Measurements from ENCODE around the gene CES1.

DNA sequence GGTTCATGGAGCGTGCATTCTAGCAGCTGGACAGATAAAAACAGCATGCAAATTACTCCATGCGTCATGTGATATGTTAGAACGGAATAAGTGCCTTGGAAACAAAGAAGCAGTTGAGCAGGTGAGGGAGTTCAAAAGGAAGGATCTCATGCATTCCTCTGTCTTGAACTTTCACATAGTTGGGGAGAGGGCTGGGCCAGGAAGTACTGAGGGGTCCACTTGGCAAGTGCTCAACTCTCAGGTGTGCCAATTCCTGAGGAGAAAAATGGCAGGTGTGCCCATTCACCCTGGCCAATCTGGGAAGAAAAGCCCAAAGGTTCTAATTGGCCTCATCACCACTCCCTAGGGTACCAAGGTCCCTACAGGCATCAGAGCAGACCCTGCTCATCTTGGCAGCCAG is 67.7 kb downstream of the CES1 start:
- TF ChIP-seq, protein P1, sequence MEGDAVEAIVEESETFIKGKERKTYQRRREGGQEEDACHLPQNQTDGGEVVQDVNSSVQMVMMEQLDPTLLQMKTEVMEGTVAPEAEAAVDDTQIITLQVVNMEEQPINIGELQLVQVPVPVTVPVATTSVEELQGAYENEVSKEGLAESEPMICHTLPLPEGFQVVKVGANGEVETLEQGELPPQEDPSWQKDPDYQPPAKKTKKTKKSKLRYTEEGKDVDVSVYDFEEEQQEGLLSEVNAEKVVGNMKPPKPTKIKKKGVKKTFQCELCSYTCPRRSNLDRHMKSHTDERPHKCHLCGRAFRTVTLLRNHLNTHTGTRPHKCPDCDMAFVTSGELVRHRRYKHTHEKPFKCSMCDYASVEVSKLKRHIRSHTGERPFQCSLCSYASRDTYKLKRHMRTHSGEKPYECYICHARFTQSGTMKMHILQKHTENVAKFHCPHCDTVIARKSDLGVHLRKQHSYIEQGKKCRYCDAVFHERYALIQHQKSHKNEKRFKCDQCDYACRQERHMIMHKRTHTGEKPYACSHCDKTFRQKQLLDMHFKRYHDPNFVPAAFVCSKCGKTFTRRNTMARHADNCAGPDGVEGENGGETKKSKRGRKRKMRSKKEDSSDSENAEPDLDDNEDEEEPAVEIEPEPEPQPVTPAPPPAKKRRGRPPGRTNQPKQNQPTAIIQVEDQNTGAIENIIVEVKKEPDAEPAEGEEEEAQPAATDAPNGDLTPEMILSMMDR (IDR thresholded peaks at IDR 0.05): no peak
- TF ChIP-seq POLR2A (IDR thresholded peaks at IDR 0.05): no peak

Measured in right lobe of liver (tissue), 4 donors.